ENCODE results near the gene PGAP3.

PGAP3 gene

DNA sequence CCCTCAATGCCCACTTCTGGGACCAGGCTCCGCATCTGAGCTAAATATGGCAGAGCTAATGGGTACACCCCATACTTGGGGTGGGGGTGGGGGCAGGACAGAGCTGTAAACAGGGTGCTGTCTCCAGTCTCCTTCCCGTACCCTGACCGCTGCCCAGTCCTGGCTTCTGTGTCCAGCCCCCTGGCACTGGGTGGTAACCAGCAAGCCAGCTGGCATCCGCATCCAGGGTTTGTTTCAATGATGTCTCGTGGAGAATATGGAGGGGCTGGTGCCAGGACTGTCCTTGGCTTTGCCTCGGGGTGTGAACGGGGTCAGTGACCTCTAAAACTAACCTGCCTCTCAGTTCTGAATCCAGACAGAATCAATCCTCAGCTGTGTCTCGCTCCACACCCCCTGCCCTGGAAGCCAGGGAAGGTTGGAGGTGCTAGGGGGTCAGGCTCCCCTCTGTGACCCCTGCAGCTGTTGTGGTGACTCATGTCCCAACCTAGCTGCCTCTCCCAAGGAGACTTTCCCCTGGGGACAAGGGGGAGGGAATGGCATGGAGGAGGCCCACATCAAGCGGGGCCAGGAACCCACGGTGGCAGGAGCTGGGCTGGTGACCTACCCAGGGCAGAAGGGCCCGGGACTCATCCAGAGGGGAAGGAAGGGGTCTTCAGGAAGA, 21.1 kb downstream of the PGAP3 start:
- H3K27ac ChIP-seq (ENCODE audit: low read depth, low read length, poor library complexity, severe bottlenecking): no peak overlapping the region
- H3K27me3 ChIP-seq (ENCODE audit: insufficient read depth, low read length): peaks cover 13% of the 10 kb centered on the region; the same call in 1 of the 2 replicates
- H3K9me3 ChIP-seq (ENCODE audit: low read length): no peaks in the 10 kb centered on the region
- no peaks in the 10 kb centered on the region for H3K9me2 ChIP-seq (ENCODE audit: low read depth, low read length)
- peaks cover 8% of the 10 kb centered on the region; the same call in 1 of the 2 replicates for H3K36me3 ChIP-seq (ENCODE audit: insufficient read depth, low read length)
- H3K4me2 ChIP-seq (ENCODE audit: low read length): no peak overlapping the region
- no peak overlapping the region for H2AFZ ChIP-seq (ENCODE audit: low read length)
- no peak for TF ChIP-seq EZH2 (IDR thresholded peaks at IDR 0.05; ENCODE audit: borderline replicate concordance, low read length)
- TF ChIP-seq, protein P1, sequence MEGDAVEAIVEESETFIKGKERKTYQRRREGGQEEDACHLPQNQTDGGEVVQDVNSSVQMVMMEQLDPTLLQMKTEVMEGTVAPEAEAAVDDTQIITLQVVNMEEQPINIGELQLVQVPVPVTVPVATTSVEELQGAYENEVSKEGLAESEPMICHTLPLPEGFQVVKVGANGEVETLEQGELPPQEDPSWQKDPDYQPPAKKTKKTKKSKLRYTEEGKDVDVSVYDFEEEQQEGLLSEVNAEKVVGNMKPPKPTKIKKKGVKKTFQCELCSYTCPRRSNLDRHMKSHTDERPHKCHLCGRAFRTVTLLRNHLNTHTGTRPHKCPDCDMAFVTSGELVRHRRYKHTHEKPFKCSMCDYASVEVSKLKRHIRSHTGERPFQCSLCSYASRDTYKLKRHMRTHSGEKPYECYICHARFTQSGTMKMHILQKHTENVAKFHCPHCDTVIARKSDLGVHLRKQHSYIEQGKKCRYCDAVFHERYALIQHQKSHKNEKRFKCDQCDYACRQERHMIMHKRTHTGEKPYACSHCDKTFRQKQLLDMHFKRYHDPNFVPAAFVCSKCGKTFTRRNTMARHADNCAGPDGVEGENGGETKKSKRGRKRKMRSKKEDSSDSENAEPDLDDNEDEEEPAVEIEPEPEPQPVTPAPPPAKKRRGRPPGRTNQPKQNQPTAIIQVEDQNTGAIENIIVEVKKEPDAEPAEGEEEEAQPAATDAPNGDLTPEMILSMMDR (IDR thresholded peaks at IDR 0.05; ENCODE audit: low read length): no peak
- peaks cover 12% of the 10 kb centered on the region for H3K4me1 ChIP-seq (ENCODE audit: insufficient read depth, low read length, severe bottlenecking)
- H3F3A ChIP-seq (ENCODE audit: insufficient read depth, low read length): no peaks in the 10 kb centered on the region
- no peaks in the 10 kb centered on the region for H4K20me1 ChIP-seq (ENCODE audit: insufficient read depth, low read length)
- H3K9ac ChIP-seq (ENCODE audit: low read length): no peak overlapping the region
- H3K79me2 ChIP-seq (ENCODE audit: insufficient read depth, low read length): no peaks in the 10 kb centered on the region
- no peak overlapping the region for H3K4me3 ChIP-seq (ENCODE audit: low read depth, low read length, poor library complexity, severe bottlenecking)

DNA sequence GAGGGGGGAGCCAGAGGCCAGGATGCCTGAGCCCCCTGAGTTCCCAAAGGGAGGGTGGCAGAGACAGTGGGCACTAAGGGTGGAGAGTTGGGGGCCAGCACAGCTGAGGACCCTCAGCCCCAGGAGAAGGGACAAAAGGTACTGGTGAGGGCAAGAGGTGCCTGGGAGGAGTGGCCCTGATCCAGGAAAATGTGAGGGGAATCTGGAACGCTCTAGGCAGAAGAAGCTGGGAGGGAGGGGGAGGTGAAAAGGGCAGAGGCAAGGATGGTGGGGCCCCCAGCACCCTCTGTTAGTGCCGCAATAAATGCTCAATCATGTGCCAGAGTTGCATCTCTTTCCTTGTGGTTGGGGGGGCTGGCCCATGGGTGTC, 21.6 kb downstream of the PGAP3 start:
- Histone ChIP-seq H3K36me3 (ENCODE audit: insufficient read depth, low read length) (peaks cover 13% of the 10 kb centered on the region; the same call in 1 of the 2 replicates), H4K20me1 (ENCODE audit: insufficient read depth, low read length) (no peaks in the 10 kb centered on the region), H3K9me3 (ENCODE audit: low read length) (no peaks in the 10 kb centered on the region), H3K27ac (ENCODE audit: low read depth, low read length, poor library complexity, severe bottlenecking) (no peak overlapping the region), H2AFZ (ENCODE audit: low read length) (no peak overlapping the region), H3F3A (ENCODE audit: insufficient read depth, low read length) (no peaks in the 10 kb centered on the region), H3K27me3 (ENCODE audit: insufficient read depth, low read length) (peaks cover 13% of the 10 kb centered on the region; the same call in 1 of the 2 replicates), H3K79me2 (ENCODE audit: insufficient read depth, low read length) (no peaks in the 10 kb centered on the region), H3K4me3 (ENCODE audit: low read depth, low read length, poor library complexity, severe bottlenecking) (no peak overlapping the region), H3K9me2 (ENCODE audit: low read depth, low read length) (no peaks in the 10 kb centered on the region), H3K9ac (ENCODE audit: low read length) (no peak overlapping the region), H3K4me2 (ENCODE audit: low read length) (no peak overlapping the region), H3K4me1 (ENCODE audit: insufficient read depth, low read length, severe bottlenecking) (peaks cover 11% of the 10 kb centered on the region)
- no peak for TF ChIP-seq EZH2 (IDR thresholded peaks at IDR 0.05; ENCODE audit: borderline replicate concordance, low read length)
- TF ChIP-seq, protein P1 (IDR thresholded peaks at IDR 0.05; ENCODE audit: low read length): no peak

DNA sequence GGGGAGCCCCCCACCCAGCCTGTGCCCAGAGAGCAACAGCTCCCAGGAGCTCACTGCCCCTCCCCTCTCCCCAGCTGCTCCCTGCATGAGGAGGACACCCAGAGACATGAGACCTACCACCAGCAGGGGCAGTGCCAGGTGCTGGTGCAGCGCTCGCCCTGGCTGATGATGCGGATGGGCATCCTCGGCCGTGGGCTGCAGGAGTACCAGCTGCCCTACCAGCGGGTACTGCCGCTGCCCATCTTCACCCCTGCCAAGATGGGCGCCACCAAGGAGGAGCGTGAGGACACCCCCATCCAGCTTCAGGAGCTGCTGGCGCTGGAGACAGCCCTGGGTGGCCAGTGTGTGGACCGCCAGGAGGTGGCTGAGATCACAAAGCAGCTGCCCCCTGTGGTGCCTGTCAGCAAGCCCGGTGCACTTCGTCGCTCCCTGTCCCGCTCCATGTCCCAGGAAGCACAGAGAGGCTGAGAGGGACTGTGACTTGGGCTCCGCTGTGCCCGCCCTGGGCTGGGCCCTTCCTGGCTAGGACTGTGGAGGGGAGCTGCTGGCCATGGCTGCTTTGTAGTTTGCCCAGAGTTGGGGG, 22.1 kb downstream of the PGAP3 start:
- no peak overlapping the region for H3K9ac ChIP-seq (ENCODE audit: low read length)
- H2AFZ ChIP-seq (ENCODE audit: low read length): no peak overlapping the region
- TF ChIP-seq EZH2 (IDR thresholded peaks at IDR 0.05; ENCODE audit: borderline replicate concordance, low read length): no peak
- TF ChIP-seq, protein P1 (IDR thresholded peaks at IDR 0.05; ENCODE audit: low read length): peak; percentile 18; the same call in 1 of the 2 replicates
- no peaks in the 10 kb centered on the region for H3K9me3 ChIP-seq (ENCODE audit: low read length)
- peaks cover 13% of the 10 kb centered on the region; the same call in 1 of the 2 replicates for H3K27me3 ChIP-seq (ENCODE audit: insufficient read depth, low read length)
- H3K79me2 ChIP-seq (ENCODE audit: insufficient read depth, low read length): no peaks in the 10 kb centered on the region
- H3K27ac ChIP-seq (ENCODE audit: low read depth, low read length, poor library complexity, severe bottlenecking): no peak overlapping the region
- H3K4me2 ChIP-seq (ENCODE audit: low read length): no peak overlapping the region
- no peaks in the 10 kb centered on the region for H4K20me1 ChIP-seq (ENCODE audit: insufficient read depth, low read length)
- H3K36me3 ChIP-seq (ENCODE audit: insufficient read depth, low read length): peaks cover 18% of the 10 kb centered on the region; the same call in 1 of the 2 replicates
- peaks cover 11% of the 10 kb centered on the region for H3K4me1 ChIP-seq (ENCODE audit: insufficient read depth, low read length, severe bottlenecking)
- no peaks in the 10 kb centered on the region for H3K9me2 ChIP-seq (ENCODE audit: low read depth, low read length)
- no peak overlapping the region for H3K4me3 ChIP-seq (ENCODE audit: low read depth, low read length, poor library complexity, severe bottlenecking)
- no peaks in the 10 kb centered on the region for H3F3A ChIP-seq (ENCODE audit: insufficient read depth, low read length)
